ENCODE data around the gene SLC4A4. TPM values are rescaled to one million over a fixed set of nuclear protein-coding genes. Genes with fewer than 3 reads are reported as not detected.

Gene SLC4A4
- under 1 TPM; 0.32 to 0.76 TPM for total RNA-seq

- H3K9me3 Mint-ChIP-seq: no peaks in the 10 kb centered on the region
- no peaks in the 10 kb centered on the region for H3K36me3 Mint-ChIP-seq (ENCODE audit: low read depth)
- H3K27me3 Mint-ChIP-seq: peaks cover 7% of the 10 kb centered on the region
- no peak within 1 kb of the TSS for H3K27ac Mint-ChIP-seq
- H3K4me3 Mint-ChIP-seq: no peak within 1 kb of the TSS
- H3K4me1 Mint-ChIP-seq: peaks cover 3% of the 10 kb centered on the region
- peak; percentile 91 for ATAC-seq (replicated peaks)
These were observed at the start of gene SLC4A4 for GRCh38 chr4:71338846-71339593. Gene SLC4A4 (plus strand): TSS chr4:71339020.

- H3K4me3 Mint-ChIP-seq: no peak overlapping the region
These were observed 48.7 kb upstream of the SLC4A4 start for GRCh38 chr4:71290074-71290473.

GRCh38 chr4:71290476-71290875, 48.3 kb upstream of the SLC4A4 start:
- Mint-ChIP-seq H3K4me3 (no peak overlapping the region), H3K4me1 (peaks cover 4% of the 10 kb centered on the region), H3K36me3 (ENCODE audit: low read depth) (no peaks in the 10 kb centered on the region), H3K27me3 (peaks cover 13% of the 10 kb centered on the region), H3K9me3 (no peaks in the 10 kb centered on the region), H3K27ac (no peak overlapping the region)
- no peak for ATAC-seq (replicated peaks)

More at GRCh38 chr4:71290074-71290473, 48.7 kb upstream of the SLC4A4 start:
- Mint-ChIP-seq H3K9me3 (no peaks in the 10 kb centered on the region), H3K36me3 (ENCODE audit: low read depth) (no peaks in the 10 kb centered on the region), H3K4me1 (peaks cover 4% of the 10 kb centered on the region), H3K27ac (no peak overlapping the region), H3K27me3 (peaks cover 13% of the 10 kb centered on the region)
- no peak for ATAC-seq (replicated peaks)

- Mint-ChIP-seq H3K4me1 (peaks cover 4% of the 10 kb centered on the region), H3K4me3 (no peak overlapping the region), H3K9me3 (no peaks in the 10 kb centered on the region), H3K27ac (no peak overlapping the region), H3K36me3 (ENCODE audit: low read depth) (no peaks in the 10 kb centered on the region), H3K27me3 (peaks cover 16% of the 10 kb centered on the region)
- ATAC-seq (replicated peaks): no peak
These were observed 46.6 kb upstream of the SLC4A4 start for GRCh38 chr4:71292228-71292627.

- ATAC-seq (replicated peaks): peak; percentile 56
- Mint-ChIP-seq H3K4me1 (peaks cover 4% of the 10 kb centered on the region), H3K27ac (no peak overlapping the region), H3K27me3 (peaks cover 16% of the 10 kb centered on the region), H3K36me3 (ENCODE audit: low read depth) (no peaks in the 10 kb centered on the region), H3K9me3 (no peaks in the 10 kb centered on the region), H3K4me3 (no peak overlapping the region)
These were observed 45.1 kb upstream of the SLC4A4 start for GRCh38 chr4:71293705-71294104.

GRCh38 chr4:71294301-71294700, 44.5 kb upstream of the SLC4A4 start:
- ATAC-seq (replicated peaks): no peak
- no peaks in the 10 kb centered on the region for H3K9me3 Mint-ChIP-seq
- H3K4me3 Mint-ChIP-seq: no peak overlapping the region
- peaks cover 4% of the 10 kb centered on the region for H3K4me1 Mint-ChIP-seq
- no peaks in the 10 kb centered on the region for H3K36me3 Mint-ChIP-seq (ENCODE audit: low read depth)
- no peak overlapping the region for H3K27ac Mint-ChIP-seq
- peaks cover 15% of the 10 kb centered on the region for H3K27me3 Mint-ChIP-seq

GRCh38 chr4:71296945-71297344, 41.9 kb upstream of the SLC4A4 start:
- H3K27ac Mint-ChIP-seq: no peak overlapping the region
- peaks cover 11% of the 10 kb centered on the region for H3K27me3 Mint-ChIP-seq
- ATAC-seq (replicated peaks): no peak
- H3K36me3 Mint-ChIP-seq (ENCODE audit: low read depth): no peaks in the 10 kb centered on the region
- no peak overlapping the region for H3K4me3 Mint-ChIP-seq
- peaks cover 4% of the 10 kb centered on the region for H3K4me1 Mint-ChIP-seq
- H3K9me3 Mint-ChIP-seq: no peaks in the 10 kb centered on the region

GRCh38 chr4:71300362-71300761, 38.5 kb upstream of the SLC4A4 start:
- Mint-ChIP-seq H3K4me1 (no peaks in the 10 kb centered on the region), H3K27me3 (peaks cover 7% of the 10 kb centered on the region), H3K36me3 (ENCODE audit: low read depth) (no peaks in the 10 kb centered on the region), H3K27ac (no peak overlapping the region), H3K9me3 (no peaks in the 10 kb centered on the region), H3K4me3 (no peak overlapping the region)
- ATAC-seq (replicated peaks): no peak

- peaks cover 7% of the 10 kb centered on the region for H3K27me3 Mint-ChIP-seq
- H3K4me1 Mint-ChIP-seq: no peaks in the 10 kb centered on the region
- H3K27ac Mint-ChIP-seq: no peak overlapping the region
- H3K36me3 Mint-ChIP-seq (ENCODE audit: low read depth): no peaks in the 10 kb centered on the region
- no peak for ATAC-seq (replicated peaks)
- H3K4me3 Mint-ChIP-seq: no peak overlapping the region
- no peaks in the 10 kb centered on the region for H3K9me3 Mint-ChIP-seq
These were observed 37.9 kb upstream of the SLC4A4 start for GRCh38 chr4:71300964-71301363.

GRCh38 chr4:71303287-71303686, 35.5 kb upstream of the SLC4A4 start:
- H3K27me3 Mint-ChIP-seq: peaks cover 11% of the 10 kb centered on the region
- no peaks in the 10 kb centered on the region for H3K36me3 Mint-ChIP-seq (ENCODE audit: low read depth)
- no peaks in the 10 kb centered on the region for H3K9me3 Mint-ChIP-seq
- H3K4me3 Mint-ChIP-seq: no peak overlapping the region
- H3K27ac Mint-ChIP-seq: no peak overlapping the region
- no peaks in the 10 kb centered on the region for H3K4me1 Mint-ChIP-seq
- ATAC-seq (replicated peaks): no peak

- Mint-ChIP-seq H3K4me1 (no peaks in the 10 kb centered on the region), H3K27ac (no peak overlapping the region), H3K27me3 (peaks cover 12% of the 10 kb centered on the region), H3K36me3 (ENCODE audit: low read depth) (no peaks in the 10 kb centered on the region), H3K9me3 (no peaks in the 10 kb centered on the region), H3K4me3 (no peak overlapping the region)
- no peak for ATAC-seq (replicated peaks)
These were observed 35.0 kb upstream of the SLC4A4 start for GRCh38 chr4:71303850-71304249.

- ATAC-seq (replicated peaks): no peak
- H3K27me3 Mint-ChIP-seq: peaks cover 12% of the 10 kb centered on the region
- H3K36me3 Mint-ChIP-seq (ENCODE audit: low read depth): no peaks in the 10 kb centered on the region
- H3K9me3 Mint-ChIP-seq: no peaks in the 10 kb centered on the region
- H3K4me1 Mint-ChIP-seq: no peaks in the 10 kb centered on the region
- H3K27ac Mint-ChIP-seq: no peak overlapping the region
- H3K4me3 Mint-ChIP-seq: no peak overlapping the region
These were observed 34.5 kb upstream of the SLC4A4 start for GRCh38 chr4:71304289-71304850.

GRCh38 chr4:71307729-71308128, 31.1 kb upstream of the SLC4A4 start:
- Mint-ChIP-seq H3K27me3 (peaks cover 11% of the 10 kb centered on the region), H3K9me3 (peaks cover 4% of the 10 kb centered on the region), H3K4me1 (no peaks in the 10 kb centered on the region), H3K36me3 (ENCODE audit: low read depth) (no peaks in the 10 kb centered on the region), H3K27ac (no peak overlapping the region), H3K4me3 (no peak overlapping the region)
- ATAC-seq (replicated peaks): no peak

GRCh38 chr4:71322425-71322824, 16.4 kb upstream of the SLC4A4 start:
- Mint-ChIP-seq H3K4me1 (no peaks in the 10 kb centered on the region), H3K36me3 (ENCODE audit: low read depth) (no peaks in the 10 kb centered on the region)

GRCh38 chr4:71333368-71333767, 5.5 kb upstream of the SLC4A4 start:
- Mint-ChIP-seq H3K4me1 (no peaks in the 10 kb centered on the region), H3K9me3 (no peaks in the 10 kb centered on the region), H3K36me3 (ENCODE audit: low read depth) (no peaks in the 10 kb centered on the region), H3K4me3 (no peak overlapping the region), H3K27me3 (peaks cover 7% of the 10 kb centered on the region), H3K27ac (no peak overlapping the region)
- ATAC-seq (replicated peaks): no peak

More at GRCh38 chr4:71322425-71322824, 16.4 kb upstream of the SLC4A4 start:
- no peak for ATAC-seq (replicated peaks)
- no peaks in the 10 kb centered on the region for H3K9me3 Mint-ChIP-seq
- H3K27me3 Mint-ChIP-seq: no peaks in the 10 kb centered on the region
- no peak overlapping the region for H3K4me3 Mint-ChIP-seq
- no peak overlapping the region for H3K27ac Mint-ChIP-seq
